ENCODE results near the gene MUC4.
"Not testable (repeated sequence)": the region's sequence is repeated elsewhere in the genome, so short reads cannot be mapped to it uniquely, and the experiment has no call there.

The MUC4 gene

DNA sequence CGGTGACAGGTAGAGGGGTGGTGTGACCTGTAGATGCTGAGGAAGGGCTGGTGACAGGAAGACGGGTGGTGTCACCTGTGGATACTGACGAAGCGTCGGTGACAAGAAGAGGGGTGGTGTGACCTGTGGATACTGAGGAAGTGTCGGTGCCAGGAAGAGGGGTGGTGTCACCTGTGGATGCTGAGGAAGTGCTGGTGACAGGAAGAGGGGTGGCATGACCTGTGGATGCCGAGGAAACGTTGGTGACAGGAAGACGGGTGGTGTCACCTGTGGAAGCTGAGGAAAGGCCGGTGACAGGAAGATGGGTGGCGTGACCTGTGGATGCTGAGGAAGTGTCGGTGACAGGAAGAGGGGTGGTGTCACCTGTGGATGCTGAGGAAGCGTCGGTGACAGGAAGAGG lies 27.7 kb downstream of the MUC4 start:
- not testable (repeated sequence) for DNase-seq (ENCODE audit: low spot score)

DNA sequence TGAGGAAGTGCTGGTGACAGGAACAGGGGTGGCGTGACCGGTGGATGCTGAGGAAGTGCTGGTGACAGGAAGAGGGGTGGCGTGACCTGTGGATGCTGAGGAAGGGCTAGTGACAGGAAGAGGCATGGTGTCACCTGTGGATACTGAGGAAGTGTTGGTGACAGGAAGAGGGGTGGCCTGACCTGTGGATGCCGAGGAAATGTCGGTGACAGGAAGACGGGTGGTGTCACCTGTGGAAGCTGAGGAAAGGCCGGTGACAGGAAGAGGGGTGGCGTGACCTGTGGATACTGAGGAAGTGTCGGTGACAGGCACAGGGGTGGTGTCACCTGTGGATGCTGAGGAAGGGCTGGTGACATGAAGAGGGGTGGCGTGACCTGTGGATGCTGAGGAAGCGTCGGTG lies 30.5 kb downstream of the MUC4 start:
- not testable (repeated sequence) for DNase-seq (ENCODE audit: low spot score)

DNA sequence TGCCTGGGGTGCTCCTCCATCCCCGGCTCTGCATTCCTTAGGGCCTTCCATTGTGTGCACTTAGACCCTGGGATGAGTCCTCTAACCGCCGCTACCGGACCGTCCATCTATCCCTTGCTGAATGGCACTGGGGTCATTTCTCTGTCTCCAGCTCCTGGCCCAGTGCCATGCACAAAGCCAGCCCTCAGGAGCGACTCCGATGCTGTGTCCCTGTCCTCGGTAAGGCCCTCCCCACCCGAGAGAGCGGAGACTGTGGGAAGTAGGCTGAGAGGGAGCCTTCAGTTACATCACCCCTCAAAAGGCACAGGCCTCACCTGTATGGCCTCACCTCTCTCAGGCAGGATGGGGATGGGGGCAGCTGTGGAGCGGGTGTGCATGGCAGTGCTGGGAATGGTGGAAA lies 33.8 kb downstream of the MUC4 start:
- no peak for DNase-seq (ENCODE audit: low spot score)

DNA sequence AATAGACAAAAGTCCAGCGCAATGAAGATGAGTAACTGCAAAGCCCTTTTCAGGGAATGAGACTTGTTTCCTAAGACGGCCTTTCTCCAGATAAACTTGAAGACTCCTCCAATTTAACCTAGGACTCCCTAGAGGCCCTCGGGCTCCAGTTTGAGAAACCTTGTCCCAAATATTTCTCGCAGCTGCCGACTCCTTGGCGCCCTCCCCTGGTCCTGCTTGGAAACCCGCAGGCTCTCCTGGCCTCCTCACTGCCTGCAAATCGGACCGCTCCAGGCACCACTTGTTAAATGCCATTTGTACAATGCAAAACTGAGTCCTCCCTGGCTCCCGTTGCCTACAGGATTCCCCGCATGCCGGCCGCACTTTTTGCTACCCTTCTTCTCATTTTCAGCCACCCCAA lies 36.8 kb downstream of the MUC4 start:
- peak; percentile 52 for DNase-seq (ENCODE audit: low spot score)

DNA sequence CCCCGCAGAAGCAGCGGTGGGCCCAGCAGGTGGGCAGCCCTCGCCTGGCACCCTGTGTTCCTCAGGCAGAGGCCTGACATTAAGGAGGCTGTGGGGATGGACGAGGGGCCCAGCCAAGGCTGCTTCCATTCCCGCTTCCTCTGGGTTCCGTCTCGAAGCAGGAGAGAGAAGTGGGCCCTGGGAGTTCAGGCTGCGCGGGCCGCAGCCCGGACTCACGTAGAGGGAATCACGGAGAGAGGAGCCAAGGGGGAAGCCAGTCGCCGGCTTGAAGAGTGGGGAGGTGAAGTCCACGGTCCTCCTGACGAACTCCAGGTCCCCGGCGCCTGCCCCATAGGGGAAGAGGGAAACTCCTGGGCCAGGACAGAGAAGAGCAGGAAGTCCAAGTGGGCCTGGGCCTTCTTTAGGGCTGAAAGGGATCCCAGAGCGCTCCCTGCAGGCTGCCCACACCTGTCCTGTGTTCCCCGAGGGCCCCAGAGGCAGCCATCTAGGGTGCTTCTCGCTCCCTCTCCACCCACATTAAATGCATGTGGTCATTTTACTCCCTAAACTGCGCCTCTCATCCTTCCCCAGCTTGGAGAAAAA lies 37.7 kb downstream of the MUC4 start:
- no peak for DNase-seq (ENCODE audit: low spot score)

DNA sequence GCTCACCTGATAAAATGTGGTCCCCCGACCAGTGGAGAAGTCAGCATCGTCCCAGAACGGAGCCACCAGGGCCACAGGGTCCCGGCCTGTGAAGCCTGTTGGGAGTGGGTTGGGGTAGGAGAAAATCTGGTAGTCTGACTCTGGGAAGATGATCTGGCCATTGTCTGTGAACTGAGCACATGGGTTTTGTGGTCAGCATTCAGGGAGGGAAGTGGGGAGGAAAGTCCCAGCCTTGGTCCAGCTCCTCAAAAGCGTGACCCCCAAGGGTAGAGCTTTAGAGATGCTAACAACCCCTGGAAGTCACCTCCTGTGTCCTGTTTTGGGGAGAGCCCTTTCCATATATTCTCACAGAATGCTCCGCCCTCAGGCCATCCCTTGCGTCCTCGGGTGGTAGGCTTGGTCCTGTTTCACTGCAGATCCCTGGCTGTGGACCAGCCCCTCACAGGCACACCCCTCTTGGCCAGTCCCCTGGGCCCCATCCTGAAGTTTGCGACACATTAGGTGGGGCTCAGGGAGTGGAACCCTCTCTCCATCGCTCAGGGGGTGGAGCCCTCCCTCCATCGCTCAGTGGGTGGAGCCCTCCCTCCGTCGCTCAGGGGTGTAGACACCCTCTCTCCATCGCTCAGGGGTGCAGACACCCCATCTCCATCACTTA lies 40.0 kb downstream of the MUC4 start:
- no peak for DNase-seq (ENCODE audit: low spot score)

DNA sequence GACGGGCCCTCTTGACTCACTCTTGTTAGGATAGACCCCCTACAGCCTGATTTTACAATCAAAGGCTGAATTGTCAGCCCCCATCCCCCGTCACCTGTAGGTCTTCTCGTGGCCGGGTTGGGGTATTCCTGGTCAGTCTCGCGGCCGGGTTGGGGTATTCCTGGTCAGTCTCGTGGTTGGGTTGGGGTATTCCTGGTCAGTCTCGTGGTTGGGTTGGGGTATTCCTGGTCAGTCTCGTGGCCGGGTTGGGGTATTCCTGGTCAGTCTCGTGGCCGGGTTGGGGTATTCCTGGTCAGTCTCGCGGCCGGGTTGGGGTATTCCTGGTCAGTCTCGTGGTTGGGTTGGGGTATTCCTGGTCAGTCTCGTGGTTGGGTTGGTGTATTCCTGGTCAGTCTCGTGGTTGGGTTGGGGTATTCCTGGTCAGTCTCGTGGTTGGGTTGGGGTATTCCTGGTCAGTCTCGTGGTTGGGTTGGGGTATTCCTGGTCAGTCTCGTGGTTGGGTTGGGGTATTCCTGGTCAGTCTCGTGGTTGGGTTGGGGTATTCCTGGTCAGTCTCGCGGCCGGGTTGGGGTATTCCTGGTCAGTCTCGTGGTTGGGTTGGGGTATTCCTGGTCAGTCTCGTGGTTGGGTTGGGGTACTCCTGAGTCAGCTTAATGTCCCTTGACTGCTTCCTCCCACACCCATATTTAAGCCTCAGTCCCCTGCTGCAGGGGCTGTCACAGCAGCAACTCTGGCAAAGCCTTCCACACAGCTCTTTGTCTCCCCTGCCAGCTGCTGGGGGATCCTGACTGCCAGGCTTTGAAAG lies 40.7 kb downstream of the MUC4 start:
- not testable (repeated sequence) for DNase-seq (ENCODE audit: low spot score)

DNA sequence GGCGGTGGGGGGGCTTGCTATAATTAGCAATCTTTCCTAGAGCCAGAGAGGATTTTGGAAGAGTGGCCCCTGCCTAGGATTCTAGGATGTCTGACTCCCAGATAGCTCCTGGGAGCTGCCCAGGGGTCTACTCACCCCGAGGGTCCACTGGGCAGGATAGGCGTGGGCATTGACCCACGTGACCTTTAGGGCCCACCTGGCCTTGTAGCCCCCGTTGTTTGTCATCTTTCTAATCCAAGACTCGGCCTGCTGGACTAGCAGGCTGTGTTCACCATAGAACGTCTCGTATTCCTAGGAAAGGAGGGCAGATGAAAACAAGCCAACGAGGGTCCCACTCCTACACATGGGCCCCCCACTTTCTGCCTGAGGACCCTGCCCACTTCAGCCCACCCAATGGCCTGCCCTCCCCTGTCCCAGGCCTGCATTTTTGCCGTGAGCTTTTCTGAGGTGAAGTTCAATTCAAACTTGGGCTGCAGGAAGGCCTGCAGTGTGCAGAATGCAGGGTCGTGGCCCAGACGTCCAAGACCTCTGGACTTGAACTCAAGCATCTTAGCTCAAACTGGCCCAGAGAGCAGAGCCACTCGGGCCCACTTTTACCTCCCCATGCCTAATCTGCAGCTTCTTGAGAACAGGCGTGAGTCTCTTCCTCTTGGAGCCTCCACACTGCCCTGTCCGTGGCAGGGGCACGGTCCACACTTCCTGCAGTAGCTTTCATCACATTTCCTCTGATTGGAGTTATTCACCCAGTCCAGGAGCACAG lies 41.5 kb downstream of the MUC4 start:
- DNase-seq (ENCODE audit: low spot score) = no peak

DNA sequence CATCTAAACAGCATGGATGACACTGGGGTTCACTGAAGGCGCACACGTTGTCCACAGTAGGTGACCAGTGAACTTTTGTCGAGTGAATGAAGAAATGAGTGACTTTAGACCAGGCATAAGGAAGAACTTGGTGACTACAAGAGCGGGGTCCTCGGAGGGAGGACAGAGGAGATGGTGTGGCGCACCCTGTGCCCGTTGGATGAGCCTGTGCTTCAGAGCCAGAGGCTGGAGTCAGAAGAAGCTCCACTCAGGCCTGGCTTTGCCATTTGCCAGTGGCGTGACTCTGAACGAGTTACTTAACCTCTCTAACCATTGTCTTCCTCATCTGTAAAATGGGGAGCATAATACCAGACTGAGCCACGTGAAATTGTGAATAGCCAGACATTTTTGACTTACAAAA lies 42.2 kb downstream of the MUC4 start:
- no peak for DNase-seq (ENCODE audit: low spot score)

DNA sequence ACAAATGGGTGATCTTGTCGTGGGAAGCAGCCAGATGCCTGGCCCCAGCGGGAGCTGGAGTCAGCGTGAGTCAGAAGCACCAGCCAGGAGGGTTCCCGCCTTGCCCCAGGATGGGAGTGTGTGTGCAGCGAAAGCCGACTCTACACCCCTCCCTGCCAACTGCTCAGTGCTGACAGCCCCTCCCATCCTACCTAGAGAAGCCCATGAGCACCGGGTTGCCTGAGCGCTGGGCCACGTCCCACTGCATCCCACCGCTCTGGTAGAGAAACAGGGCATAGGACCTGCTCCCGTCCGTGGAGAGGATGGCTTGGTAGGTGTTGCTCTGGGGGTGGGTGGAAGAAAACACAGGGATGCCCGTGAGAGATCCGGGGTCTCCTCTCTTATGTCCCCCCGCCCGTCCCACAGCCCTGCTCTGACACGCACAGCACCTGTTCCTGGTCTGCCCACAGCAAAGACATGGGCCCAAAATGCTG lies 42.9 kb downstream of the MUC4 start:
- no peak for DNase-seq (ENCODE audit: low spot score)

DNA sequence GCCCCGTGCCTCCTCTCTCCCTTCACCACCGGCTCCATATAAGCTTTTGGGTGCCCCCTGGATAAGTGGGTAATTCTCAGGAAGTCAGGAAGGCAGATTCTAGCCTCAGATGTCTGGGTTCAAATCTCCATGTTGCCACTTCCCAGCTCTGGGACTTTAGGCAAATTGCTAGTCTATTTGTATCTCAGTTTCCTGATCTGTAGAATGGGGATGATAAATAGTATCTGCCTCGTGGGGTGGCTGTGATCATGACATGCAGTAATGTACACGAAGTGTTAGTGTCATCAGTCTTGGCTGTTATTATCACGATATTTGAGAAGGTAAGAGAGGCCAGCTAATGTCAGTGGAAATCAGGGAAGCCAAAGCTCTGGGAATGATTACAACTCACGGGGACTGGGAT lies 43.3 kb downstream of the MUC4 start:
- DNase-seq (ENCODE audit: low spot score) = no peak

DNA sequence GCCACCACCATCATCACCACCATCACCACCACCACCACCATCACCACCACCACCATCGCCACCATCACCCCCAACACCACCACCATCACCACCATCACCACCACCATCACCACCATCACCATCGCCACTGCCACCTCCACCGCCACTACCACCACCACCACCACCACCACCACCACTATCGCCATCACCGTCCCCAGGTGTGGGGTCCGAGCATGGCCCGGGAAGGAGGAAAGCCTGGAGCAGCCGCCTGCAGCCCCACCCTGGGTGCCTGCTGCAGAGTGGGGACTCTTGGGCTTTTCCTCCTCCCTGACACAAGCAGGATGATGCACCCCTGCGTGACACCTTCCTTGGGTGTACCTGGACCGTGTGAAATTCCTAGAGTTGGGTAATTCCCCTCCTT lies 43.9 kb downstream of the MUC4 start:
- no peak for DNase-seq (ENCODE audit: low spot score)

DNA sequence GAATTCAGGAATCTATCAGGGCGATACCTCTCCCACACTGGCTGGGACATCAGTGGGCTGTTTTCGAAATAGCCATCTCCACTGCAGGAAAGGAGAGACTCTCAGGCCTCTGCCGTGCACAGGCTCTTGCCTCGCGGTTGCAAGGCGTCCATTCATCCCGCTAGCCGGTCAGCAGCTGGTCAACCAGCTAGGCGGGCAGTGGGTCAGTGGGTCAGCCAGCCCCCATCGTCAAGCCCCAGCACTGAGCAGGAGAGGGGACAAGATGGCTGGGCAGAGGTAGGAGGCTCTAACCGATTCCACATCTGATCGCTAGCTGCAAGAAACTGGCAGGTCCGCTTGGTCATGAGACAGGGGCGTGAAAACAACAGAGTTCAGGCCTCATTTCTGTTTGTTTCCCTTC lies 45.1 kb downstream of the MUC4 start:
- no peak for DNase-seq (ENCODE audit: low spot score)

DNA sequence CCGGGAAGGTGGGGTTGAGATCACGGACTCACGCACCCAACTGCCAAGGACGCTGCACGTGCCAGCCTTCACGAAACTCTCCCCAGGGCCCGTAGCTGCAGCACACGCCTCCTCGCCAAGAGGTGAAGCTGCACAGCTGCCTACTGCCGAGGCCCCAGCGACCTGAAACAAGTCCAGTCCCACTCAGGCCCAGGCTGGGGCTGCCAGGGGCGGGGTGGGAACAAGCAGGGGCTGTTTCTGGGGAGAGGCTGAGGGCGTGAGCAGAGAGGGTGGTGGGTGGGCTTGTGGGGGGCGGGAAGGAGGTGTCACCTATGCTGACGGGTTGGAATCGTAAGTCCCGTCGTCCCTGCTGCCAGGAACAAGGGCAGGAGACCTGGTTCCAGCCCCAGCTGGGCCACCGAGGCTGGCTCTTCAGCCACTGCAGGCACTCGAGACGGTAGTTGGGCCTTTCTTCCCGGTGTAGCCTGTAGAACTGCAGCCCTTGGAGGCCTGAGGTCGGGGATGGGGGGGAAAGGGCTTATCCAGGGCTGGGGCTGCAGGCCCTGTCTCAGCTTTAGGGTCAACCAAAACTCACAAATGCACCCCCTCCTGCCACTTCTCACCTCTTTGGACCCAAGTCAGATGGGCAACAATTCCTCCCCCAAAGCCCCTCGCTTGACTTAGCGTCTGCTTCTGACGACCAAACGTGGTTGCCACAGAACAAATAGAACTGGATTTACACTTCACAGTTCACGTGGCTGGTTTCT lies 46.6 kb downstream of the MUC4 start:
- DNase-seq (ENCODE audit: low spot score) = no peak

DNA sequence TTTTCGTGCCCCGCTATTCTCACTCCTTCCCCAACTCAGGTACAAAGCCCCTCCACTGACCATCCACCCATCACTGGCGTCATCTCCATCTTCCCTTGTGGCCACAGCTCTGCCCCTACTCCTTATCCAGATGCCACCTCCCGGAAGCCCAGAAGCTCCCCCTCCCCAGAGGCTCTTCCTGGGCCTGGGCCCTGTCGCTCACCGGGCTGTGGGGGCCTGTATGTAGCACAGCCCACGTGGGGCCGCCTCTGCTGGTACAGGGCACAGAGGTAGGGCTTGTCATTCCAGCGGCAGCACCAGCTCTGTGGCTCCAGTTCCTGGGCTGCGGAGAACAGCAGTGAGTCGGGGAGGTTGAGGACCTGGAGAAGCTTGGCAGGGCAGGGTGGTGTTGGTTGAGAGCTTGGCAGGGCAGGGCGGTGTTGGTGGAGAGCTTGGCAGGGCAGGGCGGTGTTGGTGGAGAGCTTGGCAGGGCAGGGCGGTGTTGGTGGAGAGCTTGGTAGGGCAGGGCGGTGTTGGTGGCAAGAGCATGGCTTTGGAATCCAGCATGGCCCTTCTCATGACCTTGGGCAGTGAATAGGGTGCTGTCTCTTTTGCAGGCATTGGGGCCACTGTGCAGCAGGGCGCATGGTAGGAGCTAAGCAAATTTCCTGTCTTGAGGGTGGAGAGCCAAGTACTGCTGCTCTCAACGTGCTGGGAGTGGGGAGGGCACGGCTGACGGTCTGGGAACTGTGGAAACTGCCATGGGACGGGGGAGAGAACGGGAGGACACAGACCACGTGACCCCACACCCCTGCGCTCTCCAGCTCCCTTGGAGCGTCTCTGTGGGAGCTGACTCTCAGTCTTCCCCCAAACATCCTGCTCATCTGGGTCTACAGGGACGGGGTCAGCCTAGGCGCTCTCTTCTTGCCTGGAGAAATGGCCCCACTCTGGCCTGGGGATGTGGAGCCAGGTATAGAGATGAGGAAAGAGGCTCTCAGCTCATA lies 47.6 kb downstream of the MUC4 start:
- DNase-seq (ENCODE audit: low spot score) = no peak

DNA sequence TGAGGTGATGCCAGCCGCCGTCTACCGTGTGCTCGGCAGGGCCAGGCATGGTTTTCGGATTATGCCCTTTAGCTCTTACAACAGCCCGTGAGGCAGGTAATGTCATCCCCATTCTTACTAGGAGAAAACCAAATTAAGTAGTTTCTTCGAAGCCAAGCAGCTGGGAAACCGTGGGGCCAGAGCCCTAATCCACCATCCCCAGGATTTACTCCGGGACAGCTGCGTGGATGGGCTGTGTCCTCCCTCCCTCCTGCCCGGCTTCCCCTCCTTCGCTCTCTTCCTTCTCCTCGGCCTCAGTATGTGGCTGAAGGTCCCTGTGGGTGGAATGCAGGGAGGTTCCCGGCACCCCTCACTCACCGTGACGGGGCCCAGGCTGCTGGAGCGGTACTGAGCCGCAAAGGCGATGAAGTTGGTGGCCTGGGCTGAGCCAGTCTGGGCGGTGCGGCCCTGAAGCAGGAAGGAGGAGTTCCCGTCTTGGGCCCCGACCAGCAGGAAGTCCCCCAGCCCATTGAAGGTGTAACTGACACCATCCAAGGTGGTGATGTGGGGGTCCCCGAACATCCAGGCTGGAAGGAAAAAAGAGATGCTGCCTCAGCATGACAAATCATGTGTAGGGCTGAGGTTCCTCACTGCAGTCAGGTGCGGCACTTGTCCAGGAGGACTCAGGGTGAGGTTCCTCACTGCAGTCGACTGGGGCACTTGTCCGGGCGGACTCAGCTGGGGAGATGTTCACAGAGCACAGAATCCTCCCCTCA lies 48.5 kb downstream of the MUC4 start:
- DNase-seq (ENCODE audit: low spot score) = no peak

DNA sequence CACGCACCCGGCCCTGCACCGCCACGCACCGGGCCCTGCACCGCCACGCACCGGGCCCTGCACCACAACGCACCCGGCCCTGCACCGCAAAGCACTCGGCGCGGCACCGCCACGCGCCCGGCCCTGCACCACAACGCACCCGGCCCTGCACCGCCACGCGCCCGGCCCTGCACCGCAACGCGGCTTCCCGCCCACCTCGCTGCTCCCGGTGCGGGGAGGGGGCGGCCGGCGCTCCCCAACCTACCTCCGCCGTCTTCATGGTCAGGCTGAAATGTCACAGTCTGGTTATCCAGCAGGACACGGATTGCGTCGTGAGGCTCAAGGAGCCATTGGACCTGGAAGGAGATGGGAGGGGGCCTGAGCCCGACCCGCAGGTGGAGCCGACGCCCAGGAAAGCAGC lies 49.1 kb downstream of the MUC4 start:
- no peak for DNase-seq (ENCODE audit: low spot score)

DNA sequence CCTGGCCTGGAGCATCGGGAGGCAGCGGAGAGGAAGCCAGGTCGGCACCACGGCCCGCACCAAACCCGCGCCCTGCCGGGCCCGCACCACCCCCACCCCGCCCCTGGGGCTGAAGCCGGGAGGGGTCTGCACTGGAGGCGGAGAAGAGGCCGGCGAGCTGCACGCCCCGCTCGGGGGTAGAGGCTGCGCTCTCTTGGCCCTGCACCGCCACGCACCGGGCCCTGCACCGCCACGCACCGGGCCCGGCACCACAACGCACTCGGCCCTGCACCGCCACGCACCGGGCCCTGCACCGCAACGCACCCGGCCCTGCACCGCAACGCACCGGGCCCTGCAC lies 49.5 kb downstream of the MUC4 start:
- no peak for DNase-seq (ENCODE audit: low spot score)

DNA sequence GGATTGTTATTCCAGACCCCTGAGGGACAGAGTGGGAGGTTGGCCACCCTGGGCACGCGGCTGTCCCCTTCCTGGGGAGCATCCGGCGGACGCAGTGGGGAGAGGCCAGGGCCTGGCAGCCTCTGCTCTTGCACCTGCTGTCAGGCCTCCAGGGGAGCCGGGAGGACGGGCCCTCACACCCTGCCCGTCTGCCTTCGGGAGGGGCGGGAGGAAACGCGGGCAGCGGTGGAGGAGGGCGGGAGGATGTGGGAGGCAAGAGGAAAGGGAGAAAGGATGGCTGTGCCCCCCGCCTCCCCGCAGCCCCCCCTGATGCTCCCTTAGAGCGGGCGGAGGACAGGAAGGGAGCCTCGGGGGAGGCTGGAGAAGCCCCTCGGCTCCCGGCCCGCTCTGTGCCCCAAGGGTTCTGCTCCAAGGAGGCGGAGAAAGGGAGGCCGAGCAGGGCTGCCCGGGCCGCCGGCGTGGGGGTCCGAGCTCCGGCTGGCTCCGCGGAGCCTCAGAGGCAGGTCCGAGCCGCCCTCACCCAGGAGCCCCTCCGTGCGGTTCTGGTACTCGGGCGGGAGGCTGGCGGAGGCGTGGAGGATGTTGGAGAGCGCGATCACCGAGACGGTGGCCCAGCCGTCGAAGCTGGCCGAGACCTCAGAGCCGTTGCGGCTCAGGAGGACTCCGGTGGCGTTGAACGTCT lies 50.0 kb downstream of the MUC4 start:
- DNase-seq (ENCODE audit: low spot score) = no peak

All from AG08396 (cell line).